ENCODE data around the gene MAGEA9.

- TF ChIP-seq, protein P1, sequence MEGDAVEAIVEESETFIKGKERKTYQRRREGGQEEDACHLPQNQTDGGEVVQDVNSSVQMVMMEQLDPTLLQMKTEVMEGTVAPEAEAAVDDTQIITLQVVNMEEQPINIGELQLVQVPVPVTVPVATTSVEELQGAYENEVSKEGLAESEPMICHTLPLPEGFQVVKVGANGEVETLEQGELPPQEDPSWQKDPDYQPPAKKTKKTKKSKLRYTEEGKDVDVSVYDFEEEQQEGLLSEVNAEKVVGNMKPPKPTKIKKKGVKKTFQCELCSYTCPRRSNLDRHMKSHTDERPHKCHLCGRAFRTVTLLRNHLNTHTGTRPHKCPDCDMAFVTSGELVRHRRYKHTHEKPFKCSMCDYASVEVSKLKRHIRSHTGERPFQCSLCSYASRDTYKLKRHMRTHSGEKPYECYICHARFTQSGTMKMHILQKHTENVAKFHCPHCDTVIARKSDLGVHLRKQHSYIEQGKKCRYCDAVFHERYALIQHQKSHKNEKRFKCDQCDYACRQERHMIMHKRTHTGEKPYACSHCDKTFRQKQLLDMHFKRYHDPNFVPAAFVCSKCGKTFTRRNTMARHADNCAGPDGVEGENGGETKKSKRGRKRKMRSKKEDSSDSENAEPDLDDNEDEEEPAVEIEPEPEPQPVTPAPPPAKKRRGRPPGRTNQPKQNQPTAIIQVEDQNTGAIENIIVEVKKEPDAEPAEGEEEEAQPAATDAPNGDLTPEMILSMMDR (conservative IDR thresholded peaks at IDR 0.05 in 1 of 2, IDR thresholded peaks at IDR 0.05 in 1 of 2; ENCODE audit: low read depth in 1 of 2, low read length in 2 of 2) = no peak
- TF ChIP-seq EZH2 (IDR thresholded peaks at IDR 0.05; ENCODE audit: low read length, missing control alignments) = no peak
Measured at GRCh38 chrX:149804102-149804501, 22.4 kb downstream of the MAGEA9 start.

All from fibroblast of lung (primary cell).